IMR-90 (cell line): ENCODE data around the gene MSANTD1. TPM values are rescaled to one million over a fixed set of nuclear protein-coding genes. Genes with fewer than 3 reads are reported as not detected.

Experiments used
- ATAC-seq: fragments of 200-7000 bp; cut with Tn5 transposase; 2 replicates; pipeline ENCODE4 v1.9.1; 2020; ENCODE audit warnings: low read depth, mild to moderate bottlenecking, moderate library complexity
- BruUV-seq: library from RNA; stranded (reverse); fragments of 400-500 nt; replicated peaks from 2 replicates; lab custom pipeline; 2021; lab: Mats Ljungman, UMichigan
- CTCF ChIA-PET: fragments of 300-600 bp; formaldehyde crosslinking; extraction: SDS; loops from one replicate; lab custom pipeline; 2021; ENCODE audit warnings: antibody characterized with exemption; lab: Yijun Ruan, JAX
- POLR2A ChIA-PET: fragments of 300-600 bp; sonication (Branson Sonifier 250); formaldehyde crosslinking; loops from one replicate; lab custom pipeline; 2022; ENCODE audit warnings: antibody characterized with exemption; ENCODE audit not compliant: unreplicated experiment; lab: Charles Lee
- DNase-seq: peaks from one replicate; pipeline ENCODE4 v3.0.0; 2013
- H2AFZ ChIP-seq: replicated peaks from 2 replicates; pipeline ENCODE3; 2013; ENCODE audit warnings: low read length, mild to moderate bottlenecking; ENCODE audit not compliant: poor library complexity
- H2AK5ac ChIP-seq: 2 replicates; pipeline ENCODE4 v1.6.1; 2013; ENCODE audit warnings: low read depth, low read length, inconsistent platforms
- H2AK9ac ChIP-seq: replicated peaks from 2 replicates; pipeline ENCODE3; 2013; ENCODE audit warnings: mild to moderate bottlenecking, low read depth, low read length, moderate library complexity; ENCODE audit not compliant: poor library complexity
- H2BK120ac ChIP-seq: 2 replicates; pipeline ENCODE4 v1.6.1; 2013; ENCODE audit warnings: low read depth, low read length, inconsistent platforms
- H2BK15ac ChIP-seq: 3 replicates; pipeline ENCODE4 v1.6.1; 2013; ENCODE audit warnings: low read depth, low read length, inconsistent platforms
- H2BK20ac ChIP-seq: 2 replicates; pipeline ENCODE4 v1.6.1; 2013; ENCODE audit warnings: low read depth, mild to moderate bottlenecking, inconsistent platforms, low read length, moderate library complexity
- H2BK5ac ChIP-seq: 2 replicates; pipeline ENCODE4 v1.6.1; 2013; ENCODE audit warnings: mild to moderate bottlenecking, low read depth, low read length, inconsistent platforms; ENCODE audit not compliant: poor library complexity, severe bottlenecking
- H3K14ac ChIP-seq: replicated peaks from 2 replicates; pipeline ENCODE4 v1.6.1; 2013; ENCODE audit warnings: low read depth, low read length, inconsistent platforms
- H3K18ac ChIP-seq: 2 replicates; pipeline ENCODE4 v1.6.1; 2013; ENCODE audit warnings: low read depth, low read length, control low read depth
- H3K23ac ChIP-seq: 2 replicates; pipeline ENCODE4 v1.6.1; 2013; ENCODE audit warnings: low read depth, low read length, inconsistent platforms
- H3K27ac ChIP-seq: 2 replicates; pipeline ENCODE4 v1.5.1; 2013; ENCODE audit warnings: mild to moderate bottlenecking, control low read depth, low read length; ENCODE audit not compliant: insufficient read depth
- H3K27me3 ChIP-seq: 2 replicates; pipeline ENCODE4 v1.6.1; 2013; ENCODE audit warnings: low read length; ENCODE audit not compliant: control insufficient read depth, insufficient read depth
- H3K36me3 ChIP-seq: 2 replicates; pipeline ENCODE4 v1.6.1; 2013; ENCODE audit warnings: low read length, mixed read lengths; ENCODE audit not compliant: control insufficient read depth, insufficient read depth
- H3K4ac ChIP-seq: 2 replicates; pipeline ENCODE4 v1.6.1; 2013; ENCODE audit warnings: low read depth, low read length, inconsistent platforms
- H3K4me1 ChIP-seq: 2 replicates; pipeline ENCODE4 v1.6.1; 2013; ENCODE audit warnings: low read length, mixed read lengths; ENCODE audit not compliant: control insufficient read depth, insufficient read depth
- H3K4me2 ChIP-seq: 2 replicates; pipeline ENCODE4 v1.6.1; 2013; ENCODE audit warnings: low read depth, mild to moderate bottlenecking, control low read depth, low read length, moderate library complexity
- H3K4me3 ChIP-seq: 2 replicates; pipeline ENCODE4 v1.5.1; 2013; ENCODE audit warnings: low read depth, mild to moderate bottlenecking, control low read depth, low read length, moderate library complexity; ENCODE audit not compliant: insufficient read depth
- H3K56ac ChIP-seq: 2 replicates; pipeline ENCODE4 v1.6.1; 2013; ENCODE audit warnings: low read length, inconsistent platforms; ENCODE audit not compliant: insufficient read depth; ENCODE audit errors: extremely low read depth
- H3K79me1 ChIP-seq, 2 experiments: 2 replicates each; pipeline ENCODE4 v1.6.1; 2013; ENCODE audit warnings: low read length in 2 of 2, inconsistent platforms in 1 of 2, low read depth in 1 of 2
- H3K9ac ChIP-seq: 2 replicates; pipeline ENCODE4 v1.6.1; 2013; ENCODE audit warnings: low read depth, low read length, control low read depth
- H3K9me1 ChIP-seq: 2 replicates; pipeline ENCODE4 v1.6.1; 2013; ENCODE audit warnings: low read length, inconsistent platforms; ENCODE audit not compliant: insufficient read depth
- H3K9me3 ChIP-seq: 2 replicates; pipeline ENCODE4 v1.6.1; 2013; ENCODE audit warnings: low read length; ENCODE audit not compliant: control insufficient read depth, insufficient read depth
- H4K20me1 ChIP-seq: 2 replicates; pipeline ENCODE4 v1.6.1; 2013; ENCODE audit warnings: low read length, inconsistent platforms; ENCODE audit not compliant: insufficient read depth
- H4K5ac ChIP-seq: 2 replicates; pipeline ENCODE4 v1.6.1; 2013; ENCODE audit warnings: mild to moderate bottlenecking, low read depth, low read length, control low read depth
- H4K8ac ChIP-seq, 2 experiments: 2 replicates each; pipeline ENCODE4 v1.6.1; 2013; ENCODE audit warnings: low read depth in 2 of 2, low read length in 2 of 2, control low read depth in 1 of 2, inconsistent platforms in 1 of 2
- H4K91ac ChIP-seq: 2 replicates; pipeline ENCODE4 v1.6.1; 2013; ENCODE audit warnings: low read depth, low read length, inconsistent platforms; ENCODE audit not compliant: insufficient read depth
- BHLHE40 ChIP-seq: fragments of 150-350 bp; IDR thresholded peaks from 2 replicates; pipeline ENCODE4 v1.6.1; 2016; ENCODE audit warnings: mild to moderate bottlenecking, low read depth, low read length
- CEBPB ChIP-seq: IDR thresholded peaks from 2 replicates; pipeline ENCODE4 v1.6.1; 2012; ENCODE audit warnings: low read depth, low read length, improper control_type of control experiment
- CHD1 ChIP-seq: IDR thresholded peaks from 2 replicates; pipeline ENCODE4 v1.6.1; 2012; ENCODE audit warnings: low read depth, low read length, improper control_type of control experiment
- FOS ChIP-seq: fragments of 150-350 bp; IDR thresholded peaks from 2 replicates; pipeline ENCODE4 v1.6.1; 2016; ENCODE audit warnings: low read depth, low read length
- MAFK ChIP-seq: IDR thresholded peaks from 2 replicates; pipeline ENCODE4 v1.6.1; 2012; ENCODE audit warnings: low read depth, low read length, improper control_type of control experiment
- MAZ ChIP-seq: IDR thresholded peaks from 2 replicates; pipeline ENCODE4 v1.6.1; 2012; ENCODE audit warnings: low read depth, mild to moderate bottlenecking, low read length, improper control_type of control experiment, moderate library complexity, borderline replicate concordance
- MXI1 ChIP-seq: IDR thresholded peaks from 2 replicates; pipeline ENCODE4 v1.6.1; 2012; ENCODE audit warnings: low read depth, mild to moderate bottlenecking, low read length, moderate library complexity, borderline replicate concordance
- NFE2L2 ChIP-seq: fragments of 150-350 bp; IDR thresholded peaks from 2 replicates; pipeline ENCODE4 v1.6.1; 2016; ENCODE audit warnings: low read depth, mild to moderate bottlenecking, low read length
- POLR2A ChIP-seq: IDR thresholded peaks from 2 replicates; pipeline ENCODE4 v1.6.1; 2012; ENCODE audit warnings: mild to moderate bottlenecking, low read depth, low read length
- RAD21 ChIP-seq: IDR thresholded peaks from 2 replicates; pipeline ENCODE4 v1.6.1; 2012; ENCODE audit warnings: low read length, improper control_type of control experiment
- RCOR1 ChIP-seq: IDR thresholded peaks from 2 replicates; pipeline ENCODE4 v1.6.1; 2012; ENCODE audit warnings: mild to moderate bottlenecking, low read length, improper control_type of control experiment; ENCODE audit not compliant: insufficient replicate concordance
- RFX5 ChIP-seq: IDR thresholded peaks from 2 replicates; pipeline ENCODE4 v1.8.0; 2012; ENCODE audit warnings: low read depth, mild to moderate bottlenecking, low read length, moderate library complexity
- SMC3 ChIP-seq: fragments of 150-350 bp; IDR thresholded peaks from 2 replicates; pipeline ENCODE4 v1.6.1; 2016; ENCODE audit warnings: low read depth, mild to moderate bottlenecking, antibody characterized with exemption, low read length, moderate library complexity
- WGBS, 2 experiments: methylation state at CpG; one replicate each; pipeline versions ENCODE4 v1.1.5 to v1.1.7; 2013; ENCODE audit warnings: missing lambda C conversion rate in 2 of 2; ENCODE audit not compliant: insufficient read length in 1 of 2; ENCODE audit errors: extremely low coverage in 2 of 2; 5-methylcytosine and 5-hydroxymethylcytosine counted together
- dilution Hi-C: fragments of 300-500 bp; cut with HindIII; formaldehyde crosslinking; loops from one replicate; pipeline ENCODE4 v1.14.3; 2018; ENCODE audit warnings: low sequenced_read_pairs; ENCODE audit not compliant: unreplicated experiment
- in situ Hi-C: fragments of 300-500 bp; cut with MboI; formaldehyde crosslinking; loops from 3 replicates; pipeline ENCODE4 v1.14.3; 2019; ENCODE audit warnings: low sequenced_read_pairs, inconsistent platforms, mixed read lengths
- intact Hi-C: fragments of 100-400 bp; cut with micrococcal nuclease; formaldehyde crosslinking; loops from 2 replicates; pipeline ENCODE4 v1.10.0; 2022
- polyA plus RNA-seq, 3 experiments: library from polyadenylated mRNA; depleted of rRNA; stranded (reverse); fragments of >200 nt; gene quantifications; 2 replicates each; pipeline ENCODE4 v1.2.3, GENCODE V29; 2012; ENCODE audit warnings: low replicate concordance in 1 of 3
- total RNA-seq: library from RNA; depleted of rRNA; stranded (reverse); fragments of >200 nt; gene quantifications from 2 replicates; pipeline ENCODE4 v1.2.3, GENCODE V29; 2012
- TF ChIP-seq, protein P1 (sequence below): conservative IDR thresholded peaks from 2 replicates; pipeline ENCODE4 v1.5.1; 2012; ENCODE audit warnings: mild to moderate bottlenecking, low read depth, low read length, improper control_type of control experiment
- TF ChIP-seq, protein P2 (sequence below): fragments of 150-350 bp; IDR thresholded peaks from 2 replicates; pipeline ENCODE4 v1.6.1; 2016; ENCODE audit warnings: low read depth, mild to moderate bottlenecking, low read length, moderate library complexity, borderline replicate concordance
- TF ChIP-seq, protein P3 (sequence below): fragments of 150-350 bp; IDR thresholded peaks from 2 replicates; pipeline ENCODE4 v1.6.1; 2017; ENCODE audit warnings: mild to moderate bottlenecking, antibody characterized with exemption, low read length, low read depth

Gene MSANTD1
- total and polyA plus RNA-seq, 2 of the 4 experiments (the other 2 are of a cell fraction): under 0.01 to 0.07 TPM

DNA sequence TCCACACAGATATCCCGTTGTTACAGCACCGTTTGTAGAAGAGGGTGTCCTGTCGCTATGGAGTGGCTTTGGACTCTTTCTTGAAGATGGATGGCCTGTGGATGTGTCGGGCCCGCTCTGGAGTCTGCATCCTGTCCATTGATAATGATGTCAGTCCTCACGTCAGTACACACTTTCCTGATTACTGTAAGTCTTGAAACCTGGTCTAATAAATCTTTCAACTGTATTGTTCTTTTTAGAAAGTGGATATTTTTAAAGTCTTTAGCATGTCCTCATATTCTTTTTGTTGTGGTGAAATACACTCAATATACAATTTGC, 14.9 kb downstream of the MSANTD1 start:
- CTCF ChIA-PET: no interaction called here

More for the DNA sequence above, 14.9 kb downstream of the MSANTD1 start:
- Histone ChIP-seq H4K8ac (no peak overlapping the region), H3K14ac (no peak overlapping the region), H3K18ac (no peak overlapping the region), H4K5ac (no peak overlapping the region), H2BK15ac (no peak overlapping the region), H2BK20ac (no peak overlapping the region), H3K4me1 (no peaks in the 10 kb centered on the region), H3K56ac (no peak overlapping the region), H3K4me3 (no peak overlapping the region), H3K4ac (no peak overlapping the region), H2AFZ (no peak overlapping the region), H2BK5ac (no peak overlapping the region), H2AK5ac (no peak overlapping the region), H4K20me1 (no peaks in the 10 kb centered on the region), H2BK120ac (no peak overlapping the region), H3K9ac (no peak overlapping the region), H2AK9ac (no peak overlapping the region), H3K9me1 (no peaks in the 10 kb centered on the region), H3K79me1 (no peaks in the 10 kb centered on the region), H3K27ac (no peak overlapping the region), H3K27me3 (peaks cover 23% of the 10 kb centered on the region), H3K9me3 (no peaks in the 10 kb centered on the region), H3K23ac (no peak overlapping the region), H3K4me2 (no peak overlapping the region), H3K36me3 (no peaks in the 10 kb centered on the region), H4K91ac (no peak overlapping the region)
- dilution Hi-C loops: no loop called here
- no peak for DNase-seq
- BruUV-seq: no TSS peak
- no peak for TF ChIP-seq RAD21
- TF ChIP-seq NFE2L2: no peak
- TF ChIP-seq BHLHE40: no peak
- no peak for TF ChIP-seq CEBPB
- TF ChIP-seq RFX5: no peak
- TF ChIP-seq, protein P1, sequence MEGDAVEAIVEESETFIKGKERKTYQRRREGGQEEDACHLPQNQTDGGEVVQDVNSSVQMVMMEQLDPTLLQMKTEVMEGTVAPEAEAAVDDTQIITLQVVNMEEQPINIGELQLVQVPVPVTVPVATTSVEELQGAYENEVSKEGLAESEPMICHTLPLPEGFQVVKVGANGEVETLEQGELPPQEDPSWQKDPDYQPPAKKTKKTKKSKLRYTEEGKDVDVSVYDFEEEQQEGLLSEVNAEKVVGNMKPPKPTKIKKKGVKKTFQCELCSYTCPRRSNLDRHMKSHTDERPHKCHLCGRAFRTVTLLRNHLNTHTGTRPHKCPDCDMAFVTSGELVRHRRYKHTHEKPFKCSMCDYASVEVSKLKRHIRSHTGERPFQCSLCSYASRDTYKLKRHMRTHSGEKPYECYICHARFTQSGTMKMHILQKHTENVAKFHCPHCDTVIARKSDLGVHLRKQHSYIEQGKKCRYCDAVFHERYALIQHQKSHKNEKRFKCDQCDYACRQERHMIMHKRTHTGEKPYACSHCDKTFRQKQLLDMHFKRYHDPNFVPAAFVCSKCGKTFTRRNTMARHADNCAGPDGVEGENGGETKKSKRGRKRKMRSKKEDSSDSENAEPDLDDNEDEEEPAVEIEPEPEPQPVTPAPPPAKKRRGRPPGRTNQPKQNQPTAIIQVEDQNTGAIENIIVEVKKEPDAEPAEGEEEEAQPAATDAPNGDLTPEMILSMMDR: no peak
- TF ChIP-seq RCOR1: no peak
- TF ChIP-seq FOS: no peak
- TF ChIP-seq SMC3: no peak
- TF ChIP-seq, protein P2, sequence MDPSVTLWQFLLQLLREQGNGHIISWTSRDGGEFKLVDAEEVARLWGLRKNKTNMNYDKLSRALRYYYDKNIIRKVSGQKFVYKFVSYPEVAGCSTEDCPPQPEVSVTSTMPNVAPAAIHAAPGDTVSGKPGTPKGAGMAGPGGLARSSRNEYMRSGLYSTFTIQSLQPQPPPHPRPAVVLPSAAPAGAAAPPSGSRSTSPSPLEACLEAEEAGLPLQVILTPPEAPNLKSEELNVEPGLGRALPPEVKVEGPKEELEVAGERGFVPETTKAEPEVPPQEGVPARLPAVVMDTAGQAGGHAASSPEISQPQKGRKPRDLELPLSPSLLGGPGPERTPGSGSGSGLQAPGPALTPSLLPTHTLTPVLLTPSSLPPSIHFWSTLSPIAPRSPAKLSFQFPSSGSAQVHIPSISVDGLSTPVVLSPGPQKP: no peak
- no peak for TF ChIP-seq MXI1
- no peak for TF ChIP-seq POLR2A
- TF ChIP-seq MAZ: no peak
- TF ChIP-seq MAFK: no peak
- no peak for TF ChIP-seq CHD1
- TF ChIP-seq, protein P3, sequence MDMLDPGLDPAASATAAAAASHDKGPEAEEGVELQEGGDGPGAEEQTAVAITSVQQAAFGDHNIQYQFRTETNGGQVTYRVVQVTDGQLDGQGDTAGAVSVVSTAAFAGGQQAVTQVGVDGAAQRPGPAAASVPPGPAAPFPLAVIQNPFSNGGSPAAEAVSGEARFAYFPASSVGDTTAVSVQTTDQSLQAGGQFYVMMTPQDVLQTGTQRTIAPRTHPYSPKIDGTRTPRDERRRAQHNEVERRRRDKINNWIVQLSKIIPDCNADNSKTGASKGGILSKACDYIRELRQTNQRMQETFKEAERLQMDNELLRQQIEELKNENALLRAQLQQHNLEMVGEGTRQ: no peak
- POLR2A ChIA-PET: no interaction called here
- no CpG with 5 or more reads among the region's 6 CpGs for WGBS, 2 experiments
- ATAC-seq: no peak
- in situ Hi-C loops: no loop called here
- intact Hi-C loops: no loop called here
